ENCODE measurements around the gene INPP5A. TPM values are rescaled to one million over a fixed set of nuclear protein-coding genes. Genes with fewer than 3 reads are reported as not detected.

Gene INPP5A
- total and polyA plus RNA-seq, 2 donors (not counting 1 experiment from before 2014, with no cell fraction given) = 9.3 to 87.8 TPM

DNA sequence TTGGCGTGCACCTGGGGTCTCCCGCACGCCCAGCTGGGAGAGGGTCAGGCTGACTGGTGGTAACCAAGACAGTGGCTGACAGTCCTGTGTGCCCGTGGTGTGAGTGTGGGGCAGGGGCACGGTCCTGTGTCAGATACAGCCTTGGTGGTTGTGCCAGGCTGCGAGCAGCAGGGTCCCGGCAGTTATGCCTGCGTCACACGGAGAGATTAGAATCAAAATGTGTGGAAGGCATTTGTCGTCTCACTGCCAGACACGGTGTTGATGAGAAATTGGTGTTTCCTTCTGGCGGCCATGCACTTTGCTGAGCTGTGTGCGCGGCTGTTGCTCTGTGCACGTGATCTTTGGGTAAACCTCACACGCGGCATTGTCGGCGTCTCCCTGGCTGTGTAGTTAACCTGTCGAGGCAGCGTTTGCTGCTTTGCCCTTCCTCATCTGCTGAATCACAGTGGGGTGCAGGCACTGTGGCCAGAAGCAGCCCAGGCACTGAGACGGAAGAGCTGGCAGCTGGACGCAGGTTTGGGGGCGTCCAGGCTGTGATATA is 160.7 kb downstream of the INPP5A start:
- peaks cover 0 to 19% of the 10 kb centered on the region in 2 experiments for H3K36me3 ChIP-seq (replicated peaks in 1 of 2; ENCODE audit: control extremely low read depth in 1 of 2, control insufficient read depth in 1 of 2, extremely low read depth in 1 of 2, insufficient read depth in 2 of 2, low read length in 1 of 2)
- no peak overlapping the region for H2AFZ ChIP-seq (ENCODE audit: insufficient read depth, low read depth, low read length, poor library complexity, severe bottlenecking)
- Mint-ChIP-seq H3K4me3 (no peak overlapping the region), H3K27ac (no peak overlapping the region), H3K27me3 (no peaks in the 10 kb centered on the region), H3K4me1 (no peaks in the 10 kb centered on the region), H3K9me3 (ENCODE audit: insufficient read depth) (peaks cover 13% of the 10 kb centered on the region)
- no peaks in the 10 kb centered on the region for H3K4me1 ChIP-seq (ENCODE audit: control insufficient read depth in 2 of 2, insufficient read depth in 2 of 2, low read length in 2 of 2)
- TF ChIP-seq EZH2 (IDR thresholded peaks at IDR 0.05; ENCODE audit: borderline replicate concordance, insufficient read depth, low read depth, low read length, poor library complexity, severe bottlenecking) = no peak
- TF ChIP-seq, protein P1, sequence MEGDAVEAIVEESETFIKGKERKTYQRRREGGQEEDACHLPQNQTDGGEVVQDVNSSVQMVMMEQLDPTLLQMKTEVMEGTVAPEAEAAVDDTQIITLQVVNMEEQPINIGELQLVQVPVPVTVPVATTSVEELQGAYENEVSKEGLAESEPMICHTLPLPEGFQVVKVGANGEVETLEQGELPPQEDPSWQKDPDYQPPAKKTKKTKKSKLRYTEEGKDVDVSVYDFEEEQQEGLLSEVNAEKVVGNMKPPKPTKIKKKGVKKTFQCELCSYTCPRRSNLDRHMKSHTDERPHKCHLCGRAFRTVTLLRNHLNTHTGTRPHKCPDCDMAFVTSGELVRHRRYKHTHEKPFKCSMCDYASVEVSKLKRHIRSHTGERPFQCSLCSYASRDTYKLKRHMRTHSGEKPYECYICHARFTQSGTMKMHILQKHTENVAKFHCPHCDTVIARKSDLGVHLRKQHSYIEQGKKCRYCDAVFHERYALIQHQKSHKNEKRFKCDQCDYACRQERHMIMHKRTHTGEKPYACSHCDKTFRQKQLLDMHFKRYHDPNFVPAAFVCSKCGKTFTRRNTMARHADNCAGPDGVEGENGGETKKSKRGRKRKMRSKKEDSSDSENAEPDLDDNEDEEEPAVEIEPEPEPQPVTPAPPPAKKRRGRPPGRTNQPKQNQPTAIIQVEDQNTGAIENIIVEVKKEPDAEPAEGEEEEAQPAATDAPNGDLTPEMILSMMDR (IDR thresholded peaks at IDR 0.05) = no peak
- H3K4me3 ChIP-seq (ENCODE audit: control extremely low read depth in 1 of 5, extremely low read depth in 1 of 5, insufficient read depth in 1 of 5, low read depth in 2 of 5, low read length in 4 of 5) = no peak overlapping the region
- peaks cover 8% of the 10 kb centered on the region for H4K20me1 ChIP-seq (ENCODE audit: control insufficient read depth, insufficient read depth, low read length, poor library complexity, severe bottlenecking)
- CTCF ChIA-PET = no interaction called here
- H3K9me3 ChIP-seq (ENCODE audit: control extremely low read depth in 1 of 3, control insufficient read depth in 2 of 3, insufficient read depth in 1 of 3, low read length in 2 of 3) = peaks cover 0 to 4% (median 3%) of the 10 kb centered on the region in 3 donors
- H3K27me3 ChIP-seq (replicated peaks in 1 of 4; ENCODE audit: control extremely low read depth in 1 of 4, control insufficient read depth in 3 of 4, insufficient read depth in 4 of 4, low read length in 3 of 4) = no peaks in the 10 kb centered on the region
- intact Hi-C loops (cut with micrococcal nuclease) = no loop called here
- no peak for ATAC-seq (ENCODE audit: low read depth)
- POLR2A ChIA-PET = no interaction called here
- WGBS (ENCODE audit: insufficient coverage) = 97% methylated on average over 24 of the region's 24 CpGs
- no peaks in the 10 kb centered on the region for H3K79me2 ChIP-seq (ENCODE audit: control insufficient read depth, insufficient read depth, low read length)
- no peak overlapping the region for H3K27ac ChIP-seq (ENCODE audit: low read length in 2 of 2)
- H3K9ac ChIP-seq (ENCODE audit: low read length) = no peak overlapping the region
- no peak for DNase-seq
- H3K4me2 ChIP-seq (replicated peaks; ENCODE audit: low read depth, low read length, poor library complexity, severe bottlenecking) = no peak overlapping the region

DNA sequence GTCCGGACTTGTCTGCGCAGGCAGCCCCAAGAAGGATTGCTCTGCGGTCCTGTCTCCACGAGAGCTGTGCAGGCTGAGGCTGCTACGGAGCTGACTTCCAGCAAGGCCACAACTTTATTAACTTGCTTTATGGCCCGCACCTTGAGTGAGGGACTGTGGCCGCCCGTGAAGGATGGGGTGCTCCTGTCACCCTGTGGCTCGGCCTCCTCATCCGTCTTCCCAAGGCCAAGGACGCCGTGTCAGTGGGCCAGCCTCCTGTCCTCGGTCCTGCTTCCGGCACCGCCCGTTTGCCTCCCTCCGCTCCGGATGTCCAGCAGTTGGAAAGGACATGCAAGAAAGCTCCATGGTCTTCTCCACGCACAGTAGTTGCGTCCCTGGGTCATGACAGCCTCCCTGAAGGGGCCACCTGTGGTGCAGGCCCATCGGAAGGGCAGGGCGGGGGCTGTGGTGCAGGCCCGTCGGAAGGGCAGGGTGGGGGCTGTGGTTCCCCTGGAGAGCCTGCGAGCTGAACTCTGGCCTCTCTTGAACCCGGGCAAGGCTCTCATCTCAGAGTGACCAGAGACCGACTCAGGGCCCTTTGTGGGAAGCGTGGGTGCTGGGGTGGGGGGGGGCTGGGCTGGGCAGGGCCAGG is 161.3 kb downstream of the INPP5A start:
- Mint-ChIP-seq H3K4me1 (no peaks in the 10 kb centered on the region), H3K9me3 (ENCODE audit: insufficient read depth) (peaks cover 10% of the 10 kb centered on the region), H3K4me3 (no peak overlapping the region), H3K27me3 (no peaks in the 10 kb centered on the region), H3K27ac (no peak overlapping the region)
- 97% methylated on average over 28 of the region's 28 CpGs for WGBS (ENCODE audit: insufficient coverage)
- no peaks in the 10 kb centered on the region for H3K4me1 ChIP-seq (ENCODE audit: control insufficient read depth in 2 of 2, insufficient read depth in 2 of 2, low read length in 2 of 2)
- no peak overlapping the region for H3K4me3 ChIP-seq (ENCODE audit: control extremely low read depth in 1 of 5, extremely low read depth in 1 of 5, insufficient read depth in 1 of 5, low read depth in 2 of 5, low read length in 4 of 5)
- H3K9me3 ChIP-seq (ENCODE audit: control extremely low read depth in 1 of 3, control insufficient read depth in 2 of 3, insufficient read depth in 1 of 3, low read length in 2 of 3) = peaks cover 0 to 10% (median 3%) of the 10 kb centered on the region in 3 donors
- no peak overlapping the region for H3K4me2 ChIP-seq (replicated peaks; ENCODE audit: low read depth, low read length, poor library complexity, severe bottlenecking)
- H3K79me2 ChIP-seq (ENCODE audit: control insufficient read depth, insufficient read depth, low read length) = peaks cover 5% of the 10 kb centered on the region
- no peak for TF ChIP-seq EZH2 (IDR thresholded peaks at IDR 0.05; ENCODE audit: borderline replicate concordance, insufficient read depth, low read depth, low read length, poor library complexity, severe bottlenecking)
- peaks cover 0 to 19% of the 10 kb centered on the region in 2 experiments for H3K36me3 ChIP-seq (replicated peaks in 1 of 2; ENCODE audit: control extremely low read depth in 1 of 2, control insufficient read depth in 1 of 2, extremely low read depth in 1 of 2, insufficient read depth in 2 of 2, low read length in 1 of 2)
- ChIA-PET CTCF (no interaction called here), POLR2A (no interaction called here)
- intact Hi-C loops (cut with micrococcal nuclease) = no loop called here
- H3K27ac ChIP-seq (ENCODE audit: low read length in 2 of 2) = no peak overlapping the region
- H2AFZ ChIP-seq (ENCODE audit: insufficient read depth, low read depth, low read length, poor library complexity, severe bottlenecking) = no peak overlapping the region
- peaks cover 8% of the 10 kb centered on the region for H4K20me1 ChIP-seq (ENCODE audit: control insufficient read depth, insufficient read depth, low read length, poor library complexity, severe bottlenecking)
- no peak for DNase-seq
- H3K27me3 ChIP-seq (replicated peaks in 1 of 4; ENCODE audit: control extremely low read depth in 1 of 4, control insufficient read depth in 3 of 4, insufficient read depth in 4 of 4, low read length in 3 of 4) = no peaks in the 10 kb centered on the region
- no peak for ATAC-seq (ENCODE audit: low read depth)
- no peak overlapping the region for H3K9ac ChIP-seq (ENCODE audit: low read length)
